GM15510 (cell line): ENCODE measurements around the gene HSFY2.
"Not testable (repeated sequence)": the region's sequence is repeated elsewhere in the genome, so short reads cannot be mapped to it uniquely, and the experiment has no call there.

Experiments
- POLR2A ChIP-seq: IDR thresholded peaks from 3 replicates; pipeline ENCODE4 v1.6.1; 2011; ENCODE audit warnings: borderline replicate concordance; ENCODE audit not compliant: insufficient read length; ENCODE audit errors: extremely low read depth

HSFY2 gene, protein sequence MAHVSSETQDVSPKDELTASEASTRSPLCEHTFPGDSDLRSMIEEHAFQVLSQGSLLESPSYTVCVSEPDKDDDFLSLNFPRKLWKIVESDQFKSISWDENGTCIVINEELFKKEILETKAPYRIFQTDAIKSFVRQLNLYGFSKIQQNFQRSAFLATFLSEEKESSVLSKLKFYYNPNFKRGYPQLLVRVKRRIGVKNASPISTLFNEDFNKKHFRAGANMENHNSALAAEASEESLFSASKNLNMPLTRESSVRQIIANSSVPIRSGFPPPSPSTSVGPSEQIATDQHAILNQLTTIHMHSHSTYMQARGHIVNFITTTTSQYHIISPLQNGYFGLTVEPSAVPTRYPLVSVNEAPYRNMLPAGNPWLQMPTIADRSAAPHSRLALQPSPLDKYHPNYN

DNA sequence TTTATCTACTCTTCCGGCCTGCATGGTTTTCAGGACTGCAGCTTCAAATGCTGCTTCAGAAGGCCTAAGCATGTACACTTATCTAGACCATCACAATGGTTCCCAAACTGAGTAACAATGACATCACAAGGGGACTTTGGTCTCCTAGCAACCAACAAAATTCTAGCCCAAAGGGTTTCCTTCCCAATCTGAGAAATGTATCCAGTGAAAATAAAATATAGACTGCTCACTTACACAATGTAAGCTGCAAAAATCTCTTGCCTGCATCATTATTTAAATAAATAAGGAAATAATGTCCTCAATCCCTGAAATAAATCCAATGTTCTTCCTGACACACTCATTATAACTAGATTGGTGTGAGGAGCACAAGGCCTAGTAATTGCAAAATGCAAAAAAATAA, at the start of gene HSFY2:
HSFY2 (minus strand) TSS at position 101 of the 400 bp plus-strand sequence. CDS start 117 bp downstream, outside the sequence.
- not testable (repeated sequence) for TF ChIP-seq POLR2A
